Stimulated activated naive CD8-positive, alpha-beta T cell treated with anti-CD3 and anti-CD28 coated beads, Interleukin-15, Interleukin-2, amounts not matched to agents 100 U/mL and 50 U/mL, for 24 hours (primary cell): ENCODE measurements around the gene NPTN.
A peak's percentile ranks its signal among the peaks of the same experiment; 100 is the strongest.

Experiments used
- ATAC-seq: fragments of 150-1000 bp; cut with Tn5 transposase; one replicate; pipeline ENCODE4 v1.10.0; 2021
- DNase-seq: peaks from one replicate; pipeline ENCODE4 v3.0.0; 2021

NPTN gene

GRCh38 chr15:73631915-73632669, 1.1 kb downstream of the NPTN start:
- DNase-seq (peak; percentile 17), ATAC-seq (no peak)

GRCh38 chr15:73630921-73631362, 2.2 kb downstream of the NPTN start:
- ATAC-seq (no peak), DNase-seq (no peak)

GRCh38 chr15:73629798-73630429, 3.3 kb downstream of the NPTN start:
- ATAC-seq (no peak), DNase-seq (no peak)

- no peak for ATAC-seq
Measured at GRCh38 chr15:73628976-73629797, 4.0 kb downstream of the NPTN start.

GRCh38 chr15:73628102-73628501, 5.1 kb downstream of the NPTN start:
- DNase-seq (no peak), ATAC-seq (no peak)

More at GRCh38 chr15:73628976-73629797, 4.0 kb downstream of the NPTN start:
- DNase-seq, result no peak

- DNase-seq, result no peak
- no peak for ATAC-seq
Measured at GRCh38 chr15:73626072-73626471, 7.1 kb downstream of the NPTN start.

GRCh38 chr15:73624530-73624929, 8.7 kb downstream of the NPTN start:
- DNase-seq (no peak), ATAC-seq (no peak)

GRCh38 chr15:73621286-73621826, 11.8 kb downstream of the NPTN start:
- DNase-seq (no peak), ATAC-seq (no peak)

GRCh38 chr15:73620078-73620477, 13.1 kb downstream of the NPTN start:
- no peak for DNase-seq
- ATAC-seq, result no peak

- ATAC-seq (no peak), DNase-seq (no peak)
Measured at GRCh38 chr15:73617913-73618312, 15.3 kb downstream of the NPTN start.

GRCh38 chr15:73617301-73617831, 15.8 kb downstream of the NPTN start:
- DNase-seq (no peak), ATAC-seq (no peak)

- DNase-seq, result no peak
- ATAC-seq, result no peak
Measured at GRCh38 chr15:73608941-73609340, 24.2 kb downstream of the NPTN start.

- DNase-seq, result no peak
- ATAC-seq, result no peak
Measured at GRCh38 chr15:73608475-73608874, 24.7 kb downstream of the NPTN start.

GRCh38 chr15:73607843-73608242, 25.3 kb downstream of the NPTN start:
- ATAC-seq, result no peak
- DNase-seq, result no peak

GRCh38 chr15:73607405-73607804, 25.8 kb downstream of the NPTN start:
- ATAC-seq (no peak), DNase-seq (no peak)

- no peak for DNase-seq
- ATAC-seq, result no peak
Measured at GRCh38 chr15:73605759-73606436, 27.3 kb downstream of the NPTN start.

- ATAC-seq (no peak), DNase-seq (no peak)
Measured at GRCh38 chr15:73604477-73604876, 28.7 kb downstream of the NPTN start.

- DNase-seq (no peak), ATAC-seq (no peak)
Measured at GRCh38 chr15:73602992-73603391, 30.2 kb downstream of the NPTN start.

GRCh38 chr15:73602446-73602843, 30.7 kb downstream of the NPTN start:
- ATAC-seq (no peak), DNase-seq (no peak)

- DNase-seq (no peak), ATAC-seq (no peak)
Measured at GRCh38 chr15:73601451-73602445, 31.4 kb downstream of the NPTN start.
